Ovary (tissue), 9 donors: Measurements from ENCODE around the gene INTS6. TPM values are rescaled to one million over a fixed set of nuclear protein-coding genes. Genes with fewer than 3 reads are reported as not detected.

Experiments
- DNase-seq, 5 donors: peaks; one replicate each; pipeline ENCODE4 v3.0.0-alpha.2; 2019 to 2020
- H3K27ac ChIP-seq, 2 donors: fragments of 200-600 bp; one replicate each; pipeline versions ENCODE4 v1.5.1 to v1.8.0; 2019 to 2022
- H3K27me3 ChIP-seq: fragments of 200-600 bp; one replicate; pipeline ENCODE4 v1.8.0; 2022
- H3K36me3 ChIP-seq: fragments of 200-600 bp; sonication (generic); one replicate; pipeline ENCODE4 v1.5.1; 2019
- H3K4me1 ChIP-seq: one replicate; pipeline ENCODE4 v1.8.1; 2013; ENCODE audit warnings: mild to moderate bottlenecking, moderate library complexity; ENCODE audit not compliant: insufficient read depth
- H3K4me3 ChIP-seq: fragments of 200-600 bp; sonication (generic); one replicate; pipeline ENCODE4 v1.5.1; 2017
- H3K9me3 ChIP-seq, 2 donors: fragments of 200-600 bp in 1 of 2; sonication (generic) in 1 of 2; one replicate each; pipeline versions ENCODE4 v1.5.1 to v1.8.1; 2013 to 2019; ENCODE audit warnings: mild to moderate bottlenecking in 1 of 2, moderate library complexity in 1 of 2
- EP300 ChIP-seq: sonication (generic); formaldehyde crosslinking; IDR thresholded peaks from one replicate; pipeline ENCODE4 v1.6.1; 2017; ENCODE audit warnings: antibody characterized with exemption
- POLR2A ChIP-seq: fragments of 450-650 bp; IDR thresholded peaks from one replicate; pipeline ENCODE4 v1.6.1; 2017; ENCODE audit warnings: antibody characterized with exemption, mild to moderate bottlenecking, moderate library complexity
- WGBS, 3 donors: extraction: QIAGEN DNeasy Blood & Tissue Kit in 1 of 3; methylation state at CpG; one replicate each; pipeline versions ENCODE4 v1.1.5 to v1.1.7; 2013 to 2017; 5-methylcytosine and 5-hydroxymethylcytosine counted together
- intact Hi-C, 4 donors: fragments of 100-400 bp; cut with DNase I; formaldehyde crosslinking; loops; one replicate each; pipeline versions ENCODE4 v1.11.0 to v1.15.1; 2022 to 2023
- polyA plus RNA-seq, 2 donors: library from polyadenylated mRNA; stranded (reverse); fragments of 200-250 nt in 1 of 2; fragments of 350-450 nt in 1 of 2; fragmentation: Illumina TruSeq in 1 of 2; extraction: RNeasy Lipid Tissue Mini Kit (QIAGEN cat#74804) in 1 of 2; gene quantifications; one replicate each; pipeline ENCODE4 v1.2.3, GENCODE V29; 2013 to 2014
- total RNA-seq, 7 donors: library from RNA; depleted of rRNA in 2 of 7; stranded (reverse); fragments of >200 nt in 2 of 7; fragmentation: NEBNext Ultra II Directional in 3 of 7; extraction: Animal tissue kit (Norgen Biotek cat#: 25700) in 3 of 7; gene quantifications; one replicate each; pipeline versions ENCODE4 v1.1.0 to v1.2.4, GENCODE V29; 2016 to 2023
- TF ChIP-seq, protein P1 (sequence below), 3 donors: fragments of 450-650 bp in 2 of 3; fragments of 200-600 bp in 1 of 3; IDR thresholded peaks; one replicate each; pipeline versions ENCODE4 v1.5.1 to v1.8.0; 2016 to 2022; ENCODE audit warnings: antibody characterized with exemption in 3 of 3, mild to moderate bottlenecking in 1 of 3
- donor health status: DM: no; HTN: no; CAD: no; lungs with moderate emphysema.
- donor health status: DM: no; HTN: no; CAD: no.
- donor health status: Bipolar disorder and iron deficiency.
- donor health status: DM: yes; HTN: yes; CAD: no.
- donor health status: DM: no; HTN: no; CAD: no.
- donor health status: DM: yes; HTN: yes; CAD: no.

Gene INTS6
- total and polyA plus RNA-seq, 9 donors, result 11.2 to 38.9 (median 29.2) TPM

DNA sequence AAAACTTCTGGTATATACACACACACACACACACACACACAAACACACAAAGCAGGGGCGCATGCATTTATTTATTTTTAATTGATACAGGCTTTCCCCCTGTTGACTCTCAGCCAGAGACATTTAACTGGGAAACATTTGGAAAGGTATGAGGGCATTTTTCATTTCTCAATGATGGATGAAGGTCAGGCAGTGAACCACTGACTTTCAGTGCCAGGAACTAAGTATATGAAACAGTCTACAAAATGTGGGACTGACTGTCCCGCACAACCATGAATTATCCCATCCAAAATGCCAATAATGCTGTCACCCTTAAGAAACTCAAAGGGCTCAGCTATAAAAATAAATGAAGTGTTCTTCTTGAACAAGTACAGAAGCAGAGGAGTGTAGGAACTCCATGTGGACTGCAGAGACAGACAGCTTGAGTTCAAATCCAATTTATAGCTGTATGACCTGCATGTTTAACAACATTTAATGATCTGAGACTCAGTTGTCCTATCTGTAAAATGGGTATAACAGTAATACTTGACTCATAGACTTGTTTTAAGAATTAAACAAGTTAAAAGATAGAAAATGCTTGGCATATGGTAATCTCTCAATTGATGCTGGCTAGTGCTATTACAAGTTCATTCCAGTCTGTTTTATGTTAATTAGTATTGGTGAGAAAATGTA lies 25.0 kb upstream of the INTS6 start:
- DNase-seq, result no peak
- TF ChIP-seq, protein P1, sequence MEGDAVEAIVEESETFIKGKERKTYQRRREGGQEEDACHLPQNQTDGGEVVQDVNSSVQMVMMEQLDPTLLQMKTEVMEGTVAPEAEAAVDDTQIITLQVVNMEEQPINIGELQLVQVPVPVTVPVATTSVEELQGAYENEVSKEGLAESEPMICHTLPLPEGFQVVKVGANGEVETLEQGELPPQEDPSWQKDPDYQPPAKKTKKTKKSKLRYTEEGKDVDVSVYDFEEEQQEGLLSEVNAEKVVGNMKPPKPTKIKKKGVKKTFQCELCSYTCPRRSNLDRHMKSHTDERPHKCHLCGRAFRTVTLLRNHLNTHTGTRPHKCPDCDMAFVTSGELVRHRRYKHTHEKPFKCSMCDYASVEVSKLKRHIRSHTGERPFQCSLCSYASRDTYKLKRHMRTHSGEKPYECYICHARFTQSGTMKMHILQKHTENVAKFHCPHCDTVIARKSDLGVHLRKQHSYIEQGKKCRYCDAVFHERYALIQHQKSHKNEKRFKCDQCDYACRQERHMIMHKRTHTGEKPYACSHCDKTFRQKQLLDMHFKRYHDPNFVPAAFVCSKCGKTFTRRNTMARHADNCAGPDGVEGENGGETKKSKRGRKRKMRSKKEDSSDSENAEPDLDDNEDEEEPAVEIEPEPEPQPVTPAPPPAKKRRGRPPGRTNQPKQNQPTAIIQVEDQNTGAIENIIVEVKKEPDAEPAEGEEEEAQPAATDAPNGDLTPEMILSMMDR (IDR thresholded peaks at IDR 0.05), result no peak
- no peak for TF ChIP-seq POLR2A
- no peak for TF ChIP-seq EP300
- H3K27ac ChIP-seq, result no peak overlapping the region
- WGBS, 3 donors, result 64 to 79% (median 68%) methylated on average over 2 of the region's 2 CpGs
- H3K27me3 ChIP-seq, result no peaks in the 10 kb centered on the region
- H3K4me1 ChIP-seq, result no peaks in the 10 kb centered on the region
- no peaks in the 10 kb centered on the region for H3K9me3 ChIP-seq
- H3K36me3 ChIP-seq, result no peaks in the 10 kb centered on the region
- H3K4me3 ChIP-seq, result no peak overlapping the region
- intact Hi-C loops, result no loop called here

DNA sequence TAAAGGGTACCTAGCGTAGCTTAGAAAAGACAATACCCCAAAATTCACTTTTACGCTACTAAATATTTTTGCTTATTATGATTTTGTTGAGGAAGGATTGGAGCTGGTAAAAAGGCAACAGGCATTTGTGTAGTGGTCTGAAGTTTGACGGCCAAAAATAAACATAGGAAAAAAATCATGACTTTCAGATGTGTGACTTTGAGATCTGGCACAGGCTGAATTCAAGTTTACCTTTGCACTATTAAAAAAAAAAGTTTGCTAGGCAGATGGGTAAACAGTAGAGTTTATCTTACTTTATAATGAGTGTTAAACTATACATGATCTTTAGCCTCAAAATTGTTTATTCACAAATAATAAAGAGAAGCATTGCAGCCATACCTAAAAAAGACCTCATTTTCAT lies 24.3 kb upstream of the INTS6 start:
- TF ChIP-seq EP300, result no peak
- TF ChIP-seq, protein P1 (IDR thresholded peaks at IDR 0.05), result no peak
- no peak for TF ChIP-seq POLR2A
- Histone ChIP-seq H3K36me3 (no peaks in the 10 kb centered on the region), H3K4me1 (no peaks in the 10 kb centered on the region), H3K4me3 (no peak overlapping the region), H3K27ac (no peak overlapping the region), H3K27me3 (no peaks in the 10 kb centered on the region), H3K9me3 (no peaks in the 10 kb centered on the region)
- intact Hi-C loops, result no loop called here
- no peak for DNase-seq
- 62 to 79% (median 71%) methylated on average over 3 of the region's 3 CpGs for WGBS, 3 donors

DNA sequence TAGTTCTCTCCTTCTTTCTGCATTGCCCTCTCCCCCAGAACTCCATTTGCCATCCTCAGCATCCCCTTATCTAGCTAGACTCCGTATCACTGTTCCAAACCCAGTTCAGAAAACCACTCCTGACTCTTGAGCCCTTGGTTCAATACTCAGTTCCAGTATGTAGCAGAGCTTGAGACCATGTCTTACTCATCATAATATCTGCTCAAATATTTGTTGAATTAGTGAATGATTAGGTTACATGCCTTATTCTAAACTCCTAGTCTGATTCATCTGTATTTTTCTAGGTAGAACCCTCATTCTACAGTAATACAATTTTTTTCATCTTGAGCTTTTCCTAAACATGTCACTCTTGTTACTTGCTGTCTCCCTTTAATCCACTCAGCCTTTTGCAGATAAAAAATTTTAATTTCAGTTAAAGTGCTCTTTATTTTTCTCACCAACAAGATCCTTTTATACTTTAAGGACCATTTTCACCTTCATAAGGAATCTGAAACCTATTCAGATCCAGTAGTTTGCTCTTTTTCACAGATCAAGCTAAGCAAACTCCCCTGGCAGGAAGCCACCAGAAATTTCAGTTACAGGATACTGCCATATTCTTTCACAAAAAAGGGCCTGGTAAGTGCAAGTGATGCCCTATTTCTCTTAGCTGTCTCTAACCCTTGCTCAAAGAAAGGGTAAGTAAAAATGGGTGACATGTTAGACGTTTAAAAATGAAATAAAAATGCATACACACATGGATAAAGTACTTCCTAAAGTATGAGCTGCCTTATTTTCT lies 23.1 kb upstream of the INTS6 start:
- TF ChIP-seq POLR2A (no peak), EP300 (no peak)
- TF ChIP-seq, protein P1 (IDR thresholded peaks at IDR 0.05), result no peak
- Histone ChIP-seq H3K4me1 (no peaks in the 10 kb centered on the region), H3K27me3 (no peaks in the 10 kb centered on the region), H3K36me3 (no peaks in the 10 kb centered on the region), H3K9me3 (no peaks in the 10 kb centered on the region), H3K4me3 (no peak overlapping the region), H3K27ac (no peak overlapping the region)
- intact Hi-C loops, result no loop called here
- no peak for DNase-seq
- WGBS, 3 donors, result 56 to 66% (median 65%) methylated on average over 2 of the region's 2 CpGs

DNA sequence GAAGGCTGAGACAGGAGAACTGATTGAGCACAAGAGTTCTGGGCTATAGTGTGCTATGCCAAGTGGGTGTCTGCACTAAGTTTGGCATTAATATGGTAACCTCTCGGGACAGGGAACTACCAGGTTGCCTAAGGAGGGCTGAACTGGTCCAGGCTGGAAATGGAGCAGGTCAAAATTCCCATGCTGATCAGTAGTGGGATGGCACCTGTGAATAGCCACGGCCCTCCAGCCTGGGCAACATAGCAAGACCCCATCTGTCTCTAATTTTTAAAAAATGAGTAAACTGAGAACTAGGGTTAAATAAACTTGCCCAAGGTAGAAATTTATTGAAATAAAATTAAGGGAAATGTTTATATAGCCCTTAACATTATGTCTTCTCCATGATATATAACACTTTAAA lies 17.0 kb upstream of the INTS6 start:
- no peak for TF ChIP-seq POLR2A
- TF ChIP-seq, protein P1 (IDR thresholded peaks at IDR 0.05), result no peak
- 87 to 95% (median 94%) methylated on average over 2 of the region's 2 CpGs for WGBS, 3 donors
- DNase-seq, result no peak
- intact Hi-C loops, result no loop called here
- H3K27ac ChIP-seq, result no peak overlapping the region
- H3K4me1 ChIP-seq, result no peaks in the 10 kb centered on the region
- H3K9me3 ChIP-seq, result no peaks in the 10 kb centered on the region
- no peaks in the 10 kb centered on the region for H3K36me3 ChIP-seq
- H3K27me3 ChIP-seq, result no peaks in the 10 kb centered on the region
- H3K4me3 ChIP-seq, result no peak overlapping the region
